Ectodermal cell (in vitro differentiated cells): ENCODE results near the gene PTPN23.
A peak's percentile ranks its signal among the peaks of the same experiment; 100 is the strongest.

Source experiments
- H3K27ac ChIP-seq: 2 replicates; pipeline ENCODE4 v1.7.0; 2013; ENCODE audit warnings: mild to moderate bottlenecking, low read depth, low read length; ENCODE audit not compliant: insufficient read depth, poor library complexity, severe bottlenecking
- H3K27me3 ChIP-seq: 2 replicates; pipeline ENCODE4 v1.7.0; 2013; ENCODE audit warnings: mild to moderate bottlenecking, low read length; ENCODE audit not compliant: insufficient read depth, control insufficient read depth, poor library complexity, severe bottlenecking
- H3K36me3 ChIP-seq: one replicate; pipeline ENCODE4 v1.7.0; 2013; ENCODE audit warnings: low read length; ENCODE audit not compliant: control insufficient read depth, insufficient read depth
- H3K4me1 ChIP-seq: one replicate; pipeline ENCODE4 v1.7.0; 2013; ENCODE audit warnings: low read length; ENCODE audit not compliant: control insufficient read depth, insufficient read depth
- H3K4me3 ChIP-seq: 2 replicates; pipeline ENCODE4 v1.7.0; 2013; ENCODE audit warnings: low read depth, low read length, control low read depth; ENCODE audit not compliant: insufficient read depth
- H3K9me3 ChIP-seq: 2 replicates; pipeline ENCODE4 v1.7.0; 2013; ENCODE audit warnings: mild to moderate bottlenecking, low read length, moderate library complexity; ENCODE audit not compliant: control insufficient read depth
- WGBS, 2 experiments: methylation state at CpG; one replicate each; pipeline ENCODE4 v1.1.7; 2013; ENCODE audit warnings: missing lambda C conversion rate in 2 of 2; 5-methylcytosine and 5-hydroxymethylcytosine counted together

Gene PTPN23

GRCh38 chr3:47411696-47412452, 31.1 kb downstream of the PTPN23 start:
- Histone ChIP-seq H3K4me3 (no peak overlapping the region), H3K9me3 (no peaks in the 10 kb centered on the region), H3K27me3 (no peaks in the 10 kb centered on the region), H3K4me1 (no peaks in the 10 kb centered on the region), H3K27ac (no peak overlapping the region), H3K36me3 (peaks cover 20% of the 10 kb centered on the region)
- WGBS, 2 experiments, result 94 to 95% methylated on average over 24 of the region's 24 CpGs

- Histone ChIP-seq H3K36me3 (peaks cover 22% of the 10 kb centered on the region), H3K4me1 (no peaks in the 10 kb centered on the region), H3K9me3 (no peaks in the 10 kb centered on the region), H3K4me3 (no peak overlapping the region), H3K27ac (no peak overlapping the region), H3K27me3 (no peaks in the 10 kb centered on the region)
- WGBS, 2 experiments, result 96 to 97% methylated on average over 5 of the region's 5 CpGs
These were observed 31.6 kb downstream of the PTPN23 start for GRCh38 chr3:47412453-47412756.

GRCh38 chr3:47412842-47413520, 32.2 kb downstream of the PTPN23 start:
- Histone ChIP-seq H3K27me3 (no peaks in the 10 kb centered on the region), H3K27ac (no peak overlapping the region), H3K9me3 (no peaks in the 10 kb centered on the region), H3K36me3 (peaks cover 24% of the 10 kb centered on the region), H3K4me3 (no peak overlapping the region), H3K4me1 (no peaks in the 10 kb centered on the region)
- WGBS, 2 experiments, result 84 to 85% methylated on average over 12 of the region's 12 CpGs

- peaks cover 21% of the 10 kb centered on the region for H3K36me3 ChIP-seq
- H3K27ac ChIP-seq, result no peak overlapping the region
- WGBS, 2 experiments, result 94 to 97% methylated on average over 7 of the region's 7 CpGs
These were observed 32.9 kb downstream of the PTPN23 start for GRCh38 chr3:47413751-47414150.

GRCh38 chr3:47414161-47414564, 33.3 kb downstream of the PTPN23 start:
- no peak overlapping the region for H3K4me3 ChIP-seq
- 97 to 98% methylated on average over 3 of the region's 3 CpGs for WGBS, 2 experiments
- H3K27ac ChIP-seq, result no peak overlapping the region
- H3K36me3 ChIP-seq, result peaks cover 25% of the 10 kb centered on the region
- H3K27me3 ChIP-seq, result no peaks in the 10 kb centered on the region
- no peaks in the 10 kb centered on the region for H3K4me1 ChIP-seq
- H3K9me3 ChIP-seq, result no peaks in the 10 kb centered on the region

More at GRCh38 chr3:47413751-47414150, 32.9 kb downstream of the PTPN23 start:
- no peaks in the 10 kb centered on the region for H3K4me1 ChIP-seq
- H3K27me3 ChIP-seq, result no peaks in the 10 kb centered on the region
- H3K4me3 ChIP-seq, result no peak overlapping the region
- no peaks in the 10 kb centered on the region for H3K9me3 ChIP-seq

GRCh38 chr3:47414666-47415587, 34.1 kb downstream of the PTPN23 start:
- WGBS, 2 experiments, result 92 to 94% methylated on average over 16 of the region's 16 CpGs
- H3K36me3 ChIP-seq, result peaks cover 33% of the 10 kb centered on the region
- H3K4me1 ChIP-seq, result no peaks in the 10 kb centered on the region
- no peaks in the 10 kb centered on the region for H3K27me3 ChIP-seq
- H3K9me3 ChIP-seq, result no peaks in the 10 kb centered on the region
- H3K4me3 ChIP-seq, result no peak overlapping the region
- no peak overlapping the region for H3K27ac ChIP-seq

GRCh38 chr3:47416041-47416440, 35.2 kb downstream of the PTPN23 start:
- Histone ChIP-seq H3K27me3 (no peaks in the 10 kb centered on the region), H3K9me3 (no peaks in the 10 kb centered on the region), H3K4me1 (no peaks in the 10 kb centered on the region), H3K36me3 (peaks cover 33% of the 10 kb centered on the region), H3K4me3 (no peak overlapping the region), H3K27ac (peak overlapping the region; percentile 16)
- 85 to 87% methylated on average over 9 of the region's 9 CpGs for WGBS, 2 experiments

- Histone ChIP-seq H3K4me3 (no peak overlapping the region), H3K36me3 (peaks cover 22% of the 10 kb centered on the region), H3K27me3 (no peaks in the 10 kb centered on the region), H3K4me1 (no peaks in the 10 kb centered on the region), H3K27ac (no peak overlapping the region), H3K9me3 (no peaks in the 10 kb centered on the region)
- WGBS, 2 experiments, result 94% methylated on average over 53 of the region's 53 CpGs
These were observed 37.6 kb downstream of the PTPN23 start for GRCh38 chr3:47418167-47419082.

- Histone ChIP-seq H3K4me1 (no peaks in the 10 kb centered on the region), H3K36me3 (peaks cover 22% of the 10 kb centered on the region), H3K9me3 (no peaks in the 10 kb centered on the region), H3K27me3 (no peaks in the 10 kb centered on the region), H3K4me3 (no peak overlapping the region), H3K27ac (no peak overlapping the region)
- WGBS, 2 experiments, result 96 to 97% methylated on average over 17 of the region's 17 CpGs
These were observed 38.5 kb downstream of the PTPN23 start for GRCh38 chr3:47419083-47420043.
